K562 (cell line): ENCODE results near the gene DAPK2. TPM values are rescaled to one million over a fixed set of nuclear protein-coding genes. Genes with fewer than 3 reads are reported as not detected.

Experiments used
- ATAC-seq: fragments of 200-7000 bp; cut with Tn5 transposase; 3 replicates; pipeline ENCODE4 v1.9.1; 2020; ENCODE audit warnings: moderate library complexity
- BruUV-seq: library from RNA; stranded (reverse); fragments of 400-500 nt; replicated peaks from 2 replicates; lab custom pipeline; 2021; lab: Mats Ljungman, UMichigan
- CTCF ChIA-PET: fragments of 300-600 bp; formaldehyde crosslinking; extraction: SDS; loops from one replicate; lab custom pipeline; 2021; ENCODE audit warnings: low intra/inter-chr PET ratio; lab: Yijun Ruan, JAX
- POLR2A ChIA-PET: fragments of 300-600, 350-650 bp; sonication (Branson Sonifier 250); formaldehyde crosslinking; extraction: SDS; loops from one replicate; lab custom pipeline; 2021; ENCODE audit warnings: antibody characterized with exemption, inconsistent platforms; lab: Yijun Ruan, JAX
- DNase-seq, 4 experiments: peaks; one replicate each; pipeline versions ENCODE4 v3.0.0 to v3.0.0-alpha.2; 2011 to 2018; ENCODE audit warnings: low spot score in 3 of 4, mixed read lengths in 3 of 4; ENCODE audit errors: extremely low read depth in 1 of 4
- FAIRE-seq: peaks from 2 replicates; lab custom pipeline; 2011; peaks lifted over from hg19 to GRCh38; lab: Jason Lieb, UNC
- H2AFZ ChIP-seq: 2 replicates; pipeline ENCODE4 v1.6.0; 2011; ENCODE audit warnings: low read depth, low read length, control low read depth, inconsistent platforms
- H3K27ac ChIP-seq: fragments of 200-600 bp; 3 replicates; pipeline ENCODE4 v1.8.0; 2011; ENCODE audit warnings: low read depth, mild to moderate bottlenecking, control low read depth, inconsistent platforms, low read length, moderate library complexity, mixed read lengths; ENCODE audit errors: extremely low read depth
- H3K27me3 ChIP-seq, 2 experiments: fragments of 300-600 bp in 1 of 2; 2 replicates in 1 of 2; 3 replicates in 1 of 2; pipeline versions ENCODE4 v1.6.0 to v1.8.0; 2011; ENCODE audit warnings: inconsistent platforms in 2 of 2, low read length in 2 of 2, mild to moderate bottlenecking in 1 of 2, mixed read lengths in 1 of 2, moderate library complexity in 1 of 2; ENCODE audit not compliant: control insufficient read depth in 2 of 2, insufficient read depth in 2 of 2
- H3K36me3 ChIP-seq: fragments of 300-600 bp; 3 replicates; pipeline ENCODE4 v1.8.0; 2011; ENCODE audit warnings: mild to moderate bottlenecking, low read length, inconsistent platforms; ENCODE audit not compliant: control insufficient read depth, insufficient read depth
- H3K4me1 ChIP-seq, 2 experiments: fragments of 200-600 bp in 1 of 2; replicated peaks in 1 of 2; 2 replicates in 1 of 2; 3 replicates in 1 of 2; pipeline versions ENCODE4 v1.5.1 to v1.8.0; 2011; ENCODE audit warnings: inconsistent platforms in 2 of 2, low read length in 2 of 2, mild to moderate bottlenecking in 1 of 2, mixed read lengths in 1 of 2, moderate library complexity in 1 of 2; ENCODE audit not compliant: control insufficient read depth in 2 of 2, insufficient read depth in 2 of 2
- H3K4me2 ChIP-seq: 2 replicates; pipeline ENCODE4 v1.6.1; 2011; ENCODE audit warnings: low read length, control low read depth, inconsistent platforms, mixed read lengths; ENCODE audit not compliant: insufficient read depth
- H3K4me3 ChIP-seq: fragments of 200-600 bp; sonication (generic), shearing (Covaris generic); 2 replicates; pipeline ENCODE4 v1.5.1; 2016; ENCODE audit warnings: control low read depth, inconsistent platforms
- H3K79me2 ChIP-seq: fragments of 200-600 bp; 3 replicates; pipeline ENCODE4 v1.8.0; 2011; ENCODE audit warnings: low read length, inconsistent platforms; ENCODE audit not compliant: control insufficient read depth, insufficient read depth
- H3K9ac ChIP-seq, 2 experiments: 2 replicates each; pipeline versions ENCODE4 v1.6.0 to v1.6.1; 2011; ENCODE audit warnings: low read depth in 2 of 2, low read length in 2 of 2, control low read depth in 1 of 2, inconsistent platforms in 1 of 2, mild to moderate bottlenecking in 1 of 2, mixed read lengths in 1 of 2; ENCODE audit not compliant: insufficient read depth in 1 of 2
- H3K9me1 ChIP-seq: one replicate; pipeline ENCODE4 v1.6.0; 2011; ENCODE audit warnings: inconsistent platforms, mild to moderate bottlenecking, low read length, moderate library complexity; ENCODE audit not compliant: control insufficient read depth, insufficient read depth
- H3K9me3 ChIP-seq: replicated peaks from 2 replicates; pipeline ENCODE4 v1.5.1; 2011; ENCODE audit warnings: low read depth, low read length, inconsistent platforms; ENCODE audit not compliant: control insufficient read depth, insufficient read depth
- H4K20me1 ChIP-seq: replicated peaks from 2 replicates; pipeline ENCODE4 v1.6.1; 2011; ENCODE audit warnings: low read length, inconsistent platforms, mixed read lengths; ENCODE audit not compliant: control insufficient read depth, insufficient read depth
- BRF1 ChIP-seq: IDR thresholded peaks from 3 replicates; pipeline ENCODE4 v1.6.1; 2011; ENCODE audit warnings: borderline replicate concordance, mild to moderate bottlenecking; ENCODE audit not compliant: insufficient read length; ENCODE audit errors: extremely low read depth
- KAT2B ChIP-seq: IDR thresholded peaks from one replicate; pipeline ENCODE4 v1.6.1; 2012; ENCODE audit warnings: low read depth, mild to moderate bottlenecking, control low read depth, inconsistent platforms, low read length, moderate library complexity
- KLF6 ChIP-seq: fragments of 250-450 bp; sonication (Bioruptor Pico); IDR thresholded peaks from 2 replicates; pipeline ENCODE4 v1.4.0; 2020; ENCODE audit warnings: mild to moderate bottlenecking, moderate library complexity, borderline replicate concordance
- MCM7 ChIP-seq, 2 experiments: fragments of 450-650 bp; IDR thresholded peaks; 2 replicates each; pipeline ENCODE4 v1.6.1; 2016 to 2018
- PCBP1 ChIP-seq: fragments of 200-400 bp; formaldehyde crosslinking; IDR thresholded peaks from 2 replicates; pipeline ENCODE4 v1.6.1; 2018; ENCODE audit warnings: mild to moderate bottlenecking, low read depth, low read length; ENCODE audit not compliant: poor library complexity, severe bottlenecking
- ZNF24 ChIP-seq: fragments of 450-650 bp; IDR thresholded peaks from 2 replicates; pipeline ENCODE4 v1.6.1; 2016
- ZNF699 ChIP-seq: fragments of 250-450 bp; sonication (Bioruptor Pico); IDR thresholded peaks from 2 replicates; pipeline ENCODE4 v1.8.0; 2021; ENCODE audit warnings: mild to moderate bottlenecking, moderate library complexity; ENCODE audit not compliant: insufficient replicate concordance
- WGBS: fragments of 100-300 bp; shearing (Covaris generic); methylation state at CpG from one replicate; pipeline ENCODE4 v1.1.6; 2016; ENCODE audit warnings: low coverage, mixed read lengths; ENCODE audit not compliant: insufficient coverage; ENCODE audit errors: missing lambda C conversion rate; 5-methylcytosine and 5-hydroxymethylcytosine counted together
- in situ Hi-C: fragments of 300-500 bp; cut with MboI; formaldehyde crosslinking; loops from 4 replicates; pipeline ENCODE4 v1.15.0; 2018; ENCODE audit warnings: inconsistent platforms, mixed read lengths
- intact Hi-C: fragments of 100-400 bp; cut with micrococcal nuclease; formaldehyde crosslinking; loops from 2 replicates; pipeline ENCODE4 v1.14.2; 2022
- polyA plus RNA-seq, 8 experiments: library from polyadenylated mRNA; depleted of rRNA in 4 of 8; stranded (reverse) in 5 of 8; unstranded in 3 of 8; fragments of >200 nt; fragmentation: Nextera tagmentation in 2 of 8; fragmentation: Illumina TruSeq in 1 of 8; extraction: Ambion mirVana in 2 of 8; extraction: Trizol in 1 of 8; gene quantifications; 2 replicates each; pipeline versions ENCODE4 v1.2.1 to v1.2.3, GENCODE V29; 2011 to 2014; ENCODE audit warnings: inconsistent platforms in 1 of 8, missing spikeins in 1 of 8
- total RNA-seq, 7 experiments: library from RNA; depleted of rRNA in 6 of 7; stranded (reverse); fragments of >200 nt in 6 of 7; fragmentation: Illumina TruSeq in 2 of 7; extraction: Trizol in 2 of 7; gene quantifications; 2 replicates each; pipeline versions ENCODE4 v1.2.1 to v1.2.3, GENCODE V29; 2011 to 2021; ENCODE audit warnings: low replicate concordance in 1 of 7
- TF ChIP-seq, protein P1 (sequence below), 2 experiments: fragments of 450-650 bp; IDR thresholded peaks; 2 replicates each; pipeline ENCODE4 v1.6.1; 2018; ENCODE audit warnings: mild to moderate bottlenecking in 2 of 2, low read depth in 1 of 2; ENCODE audit not compliant: partially characterized antibody in 2 of 2
- TF ChIP-seq, protein P2 (sequence below): fragments of 450-650 bp; formaldehyde crosslinking; IDR thresholded peaks from 2 replicates; pipeline ENCODE4 v1.4.0; 2022; ENCODE audit warnings: mild to moderate bottlenecking, moderate library complexity

DAPK2 gene
- total and polyA plus RNA-seq, 9 of the 15 experiments (the other 6 are each of a cell fraction or from before 2014, with no cell fraction given) = 0.14 to 5.2 (median 2.2) TPM

DNA sequence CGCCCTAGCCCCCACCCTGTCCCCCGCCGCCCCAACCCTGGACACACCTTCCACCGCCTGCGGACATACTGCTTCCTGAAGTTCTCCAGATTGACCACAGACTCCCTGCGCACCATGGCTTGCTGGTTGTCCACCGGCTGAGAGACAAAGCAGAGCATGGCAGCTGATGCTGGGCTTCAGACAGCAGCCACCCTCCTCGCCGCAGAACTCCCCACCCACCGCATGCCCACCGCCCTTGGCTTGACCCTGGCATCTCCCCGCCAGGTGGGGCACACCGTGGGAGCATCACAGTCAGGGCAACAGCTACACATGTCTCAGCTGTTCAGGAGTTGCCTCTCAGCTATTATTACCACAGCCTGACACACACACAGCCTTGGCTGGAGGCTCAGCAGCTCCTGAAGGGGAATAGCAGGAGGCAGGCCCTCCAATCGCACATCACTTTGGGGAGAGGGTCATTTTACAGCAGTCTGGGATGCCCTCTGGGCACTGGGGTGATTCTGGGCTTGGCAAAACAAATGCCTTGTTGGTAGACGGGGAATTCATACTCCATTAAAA lies 134.1 kb downstream of the DAPK2 start:
- H4K20me1 ChIP-seq = no peaks in the 10 kb centered on the region
- in situ Hi-C loops = no loop called here
- no peak overlapping the region for H3K27ac ChIP-seq
- H2AFZ ChIP-seq = no peak overlapping the region
- FAIRE-seq (no peak), DNase-seq (no peak), ATAC-seq (no peak)
- no peaks in the 10 kb centered on the region for H3K27me3 ChIP-seq
- WGBS = 68% methylated on average over 15 of the region's 15 CpGs
- BruUV-seq = no TSS peak
- H3K4me1 ChIP-seq = peaks cover 32 to 38% of the 10 kb centered on the region in 2 experiments
- no peaks in the 10 kb centered on the region for H3K79me2 ChIP-seq
- H3K9me3 ChIP-seq = no peaks in the 10 kb centered on the region
- ChIA-PET POLR2A (interaction anchor here (0.9 to 1.6 kb wide), 2 partner anchors 12 to 105 kb away, joined by 4 read pairs; no protein-coding TSS in a partner anchor), CTCF (no interaction called here)
- H3K9me1 ChIP-seq = no peaks in the 10 kb centered on the region
- no peak for TF ChIP-seq BRF1
- TF ChIP-seq PCBP1 = no peak
- TF ChIP-seq, protein P1, sequence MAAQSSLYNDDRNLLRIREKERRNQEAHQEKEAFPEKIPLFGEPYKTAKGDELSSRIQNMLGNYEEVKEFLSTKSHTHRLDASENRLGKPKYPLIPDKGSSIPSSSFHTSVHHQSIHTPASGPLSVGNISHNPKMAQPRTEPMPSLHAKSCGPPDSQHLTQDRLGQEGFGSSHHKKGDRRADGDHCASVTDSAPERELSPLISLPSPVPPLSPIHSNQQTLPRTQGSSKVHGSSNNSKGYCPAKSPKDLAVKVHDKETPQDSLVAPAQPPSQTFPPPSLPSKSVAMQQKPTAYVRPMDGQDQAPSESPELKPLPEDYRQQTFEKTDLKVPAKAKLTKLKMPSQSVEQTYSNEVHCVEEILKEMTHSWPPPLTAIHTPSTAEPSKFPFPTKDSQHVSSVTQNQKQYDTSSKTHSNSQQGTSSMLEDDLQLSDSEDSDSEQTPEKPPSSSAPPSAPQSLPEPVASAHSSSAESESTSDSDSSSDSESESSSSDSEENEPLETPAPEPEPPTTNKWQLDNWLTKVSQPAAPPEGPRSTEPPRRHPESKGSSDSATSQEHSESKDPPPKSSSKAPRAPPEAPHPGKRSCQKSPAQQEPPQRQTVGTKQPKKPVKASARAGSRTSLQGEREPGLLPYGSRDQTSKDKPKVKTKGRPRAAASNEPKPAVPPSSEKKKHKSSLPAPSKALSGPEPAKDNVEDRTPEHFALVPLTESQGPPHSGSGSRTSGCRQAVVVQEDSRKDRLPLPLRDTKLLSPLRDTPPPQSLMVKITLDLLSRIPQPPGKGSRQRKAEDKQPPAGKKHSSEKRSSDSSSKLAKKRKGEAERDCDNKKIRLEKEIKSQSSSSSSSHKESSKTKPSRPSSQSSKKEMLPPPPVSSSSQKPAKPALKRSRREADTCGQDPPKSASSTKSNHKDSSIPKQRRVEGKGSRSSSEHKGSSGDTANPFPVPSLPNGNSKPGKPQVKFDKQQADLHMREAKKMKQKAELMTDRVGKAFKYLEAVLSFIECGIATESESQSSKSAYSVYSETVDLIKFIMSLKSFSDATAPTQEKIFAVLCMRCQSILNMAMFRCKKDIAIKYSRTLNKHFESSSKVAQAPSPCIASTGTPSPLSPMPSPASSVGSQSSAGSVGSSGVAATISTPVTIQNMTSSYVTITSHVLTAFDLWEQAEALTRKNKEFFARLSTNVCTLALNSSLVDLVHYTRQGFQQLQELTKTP (IDR thresholded peaks at IDR 0.05; ENCODE audit: low read depth in 1 of 2, partially characterized antibody in 2 of 2) = no peak
- TF ChIP-seq, protein P2, sequence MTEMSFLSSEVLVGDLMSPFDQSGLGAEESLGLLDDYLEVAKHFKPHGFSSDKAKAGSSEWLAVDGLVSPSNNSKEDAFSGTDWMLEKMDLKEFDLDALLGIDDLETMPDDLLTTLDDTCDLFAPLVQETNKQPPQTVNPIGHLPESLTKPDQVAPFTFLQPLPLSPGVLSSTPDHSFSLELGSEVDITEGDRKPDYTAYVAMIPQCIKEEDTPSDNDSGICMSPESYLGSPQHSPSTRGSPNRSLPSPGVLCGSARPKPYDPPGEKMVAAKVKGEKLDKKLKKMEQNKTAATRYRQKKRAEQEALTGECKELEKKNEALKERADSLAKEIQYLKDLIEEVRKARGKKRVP = no peak
- TF ChIP-seq MCM7 (IDR thresholded peaks at IDR 0.05) = no peak
- TF ChIP-seq ZNF699 (CRISPR knock-in tag) = no peak
- no peak for TF ChIP-seq KLF6 (CRISPR knock-in tag)
- TF ChIP-seq KAT2B = no peak
- TF ChIP-seq ZNF24 = no peak
- H3K4me3 ChIP-seq = no peak overlapping the region
- peak overlapping the region in 1 of 2 experiments; percentile 69; a peak in 2 of 4 replicates for H3K9ac ChIP-seq
- intact Hi-C loops = no loop called here
- H3K4me2 ChIP-seq = no peak overlapping the region
- no peaks in the 10 kb centered on the region for H3K36me3 ChIP-seq
